ENCODE data around the gene ZSCAN4. TPM values are rescaled to one million over a fixed set of nuclear protein-coding genes. Genes with fewer than 3 reads are reported as not detected.

ZSCAN4 gene
- polyA plus RNA-seq, 1 donor: not detected

DNA sequence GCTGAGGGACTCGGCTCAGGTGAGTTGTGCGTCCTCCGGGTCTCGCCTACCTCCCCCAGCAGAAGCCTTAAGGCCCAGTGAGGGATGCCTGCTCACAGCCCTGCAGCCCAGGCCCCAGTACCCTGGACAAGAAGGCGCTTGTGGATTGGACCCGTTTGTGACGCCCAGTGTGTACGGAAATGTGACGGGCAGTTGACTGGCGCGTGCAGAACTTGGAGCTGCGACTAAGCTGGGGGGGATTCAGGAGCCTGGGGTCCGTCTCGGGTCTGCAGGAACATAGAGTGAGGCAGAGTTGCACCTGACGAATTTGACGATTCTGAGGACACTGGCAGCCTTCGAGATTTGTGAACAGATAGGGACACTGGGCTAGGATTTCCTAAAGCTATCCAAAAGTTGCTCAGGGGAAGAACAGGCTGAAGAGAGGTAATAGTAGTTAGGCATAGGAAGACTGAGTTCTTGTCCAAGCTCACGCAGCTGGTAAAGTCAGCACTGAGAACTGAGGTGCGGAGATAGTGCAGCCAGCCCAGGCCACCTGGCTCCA is 13.6 kb downstream of the ZSCAN4 start:
- DNase-seq (ENCODE audit: low read depth): no peak

DNA sequence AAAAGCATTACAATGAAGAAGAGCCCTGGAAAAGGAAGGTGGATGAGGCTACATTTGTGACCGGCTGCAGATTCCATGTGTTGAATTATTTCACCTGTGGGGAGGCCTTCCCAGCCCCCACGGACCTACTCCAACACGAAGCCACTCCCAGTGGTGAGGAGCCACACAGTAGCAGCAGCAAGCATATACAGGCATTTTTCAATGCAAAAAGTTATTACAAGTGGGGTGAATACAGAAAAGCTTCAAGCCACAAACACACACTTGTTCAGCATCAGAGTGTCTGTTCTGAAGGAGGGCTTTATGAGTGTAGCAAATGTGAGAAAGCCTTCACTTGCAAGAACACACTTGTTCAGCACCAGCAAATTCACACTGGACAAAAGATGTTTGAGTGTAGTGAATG is 18.0 kb downstream of the ZSCAN4 start:
- DNase-seq (ENCODE audit: low read depth): no peak

- no peak for DNase-seq (ENCODE audit: low read depth)
These were observed 18.8 kb downstream of the ZSCAN4 start for GRCh38 chr19:57687363-57688010.

- no peak for DNase-seq (ENCODE audit: low read depth)
These were observed 19.5 kb downstream of the ZSCAN4 start for GRCh38 chr19:57688011-57688763.

- DNase-seq (ENCODE audit: low read depth): no peak
These were observed 21.0 kb downstream of the ZSCAN4 start for GRCh38 chr19:57689750-57690149.

- no peak for DNase-seq (ENCODE audit: low read depth)
These were observed 32.9 kb downstream of the ZSCAN4 start for GRCh38 chr19:57701625-57702024.

- DNase-seq (ENCODE audit: low read depth): no peak
These were observed 37.6 kb downstream of the ZSCAN4 start for GRCh38 chr19:57706346-57706745.

DNA sequence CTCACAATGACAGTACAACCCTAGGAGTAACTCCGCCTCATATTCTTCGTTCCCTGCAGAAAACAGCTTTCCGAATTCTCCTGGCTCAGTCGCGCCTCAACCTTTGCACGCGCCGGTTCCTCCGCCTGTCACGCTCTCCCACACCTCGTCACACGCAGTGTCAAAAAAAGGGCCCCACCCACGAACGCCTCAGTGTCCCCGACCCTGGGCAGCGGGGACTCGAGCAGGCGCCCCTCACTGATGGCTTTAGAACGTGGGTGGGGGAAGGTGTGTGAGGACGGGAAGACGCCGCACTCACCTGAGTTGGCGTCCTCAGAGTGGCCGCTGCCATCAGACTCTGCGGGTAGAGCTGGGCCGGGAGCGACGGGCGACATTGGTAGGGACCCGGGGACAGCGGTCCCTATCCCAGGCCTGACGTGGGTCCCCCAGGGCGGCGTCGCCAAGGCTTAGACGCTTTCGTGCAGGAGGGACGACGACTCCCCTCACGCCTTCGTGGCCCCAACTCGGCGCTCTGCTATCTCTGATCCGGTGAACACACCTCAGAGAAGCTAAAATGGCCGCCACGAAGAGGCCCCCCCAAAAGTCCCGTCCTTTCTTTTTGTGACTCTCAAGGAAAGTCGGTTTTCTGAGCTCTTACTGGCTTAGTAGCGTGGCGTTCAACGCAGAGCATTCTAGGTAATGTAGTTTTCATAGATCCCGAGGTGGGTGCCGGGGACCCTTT is 40.1 kb downstream of the ZSCAN4 start, which contains the start of gene ZNF154:
TSS of gene ZNF154 (minus strand) at position 564 of the 721 bp plus-strand sequence. CDS start at position 331, 233 bp downstream.
- DNase-seq (ENCODE audit: low read depth): peak; percentile 64

- DNase-seq (ENCODE audit: low read depth): no peak
These were observed 40.9 kb downstream of the ZSCAN4 start for GRCh38 chr19:57709616-57710015.

DNA sequence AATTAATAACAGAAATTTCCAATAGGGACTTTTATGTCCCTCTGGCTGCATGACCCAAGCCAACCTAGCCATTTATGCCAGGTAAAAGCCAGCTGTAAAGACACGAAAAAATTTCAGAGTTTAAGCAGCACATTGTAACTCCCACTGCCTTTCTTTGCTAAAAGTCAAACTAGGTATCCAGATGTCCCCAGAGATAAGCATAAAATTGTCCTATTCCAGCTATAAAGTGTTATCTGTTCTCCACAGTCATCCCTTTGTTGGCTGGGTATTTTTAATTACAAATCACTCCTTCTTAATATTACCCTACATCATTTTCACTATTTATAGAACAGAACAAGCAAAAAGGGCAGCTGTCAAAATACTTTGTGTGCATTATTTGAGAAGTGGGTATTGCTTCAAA is 43.5 kb downstream of the ZSCAN4 start:
- DNase-seq (ENCODE audit: low read depth): no peak

GRCh38 chr19:57719424-57719823 is 50.7 kb downstream of the ZSCAN4 start:
- DNase-seq (ENCODE audit: low read depth): no peak

DNA sequence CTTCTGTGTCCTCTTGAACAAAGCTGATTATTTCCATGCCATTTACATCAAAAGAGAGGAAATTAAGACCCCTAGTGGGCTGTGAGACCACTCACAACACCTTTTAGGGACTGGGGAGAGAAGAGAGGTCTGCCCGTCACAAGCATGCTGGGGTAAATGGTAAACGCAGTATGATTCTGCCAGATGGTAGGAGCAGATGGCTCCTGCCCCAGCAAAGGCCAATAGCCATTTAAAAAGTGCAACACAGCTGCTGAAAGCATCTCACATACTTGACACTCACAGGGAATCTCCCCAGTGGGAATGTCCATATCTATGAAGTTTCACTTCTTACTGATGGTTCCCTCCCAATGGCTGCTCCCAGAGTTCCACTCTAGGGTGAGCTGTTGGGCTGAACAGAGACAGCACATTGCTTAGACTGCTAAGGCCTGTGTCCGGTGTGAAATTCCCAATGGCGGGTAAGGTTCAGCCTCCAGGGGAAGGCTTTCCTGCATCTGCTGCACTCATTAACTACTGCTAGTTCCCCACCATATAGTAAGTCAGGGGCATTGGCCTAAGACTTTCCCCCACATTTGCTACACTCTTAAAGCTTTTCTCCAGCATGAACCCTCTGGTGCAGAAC is 51.3 kb downstream of the ZSCAN4 start:
- no peak for DNase-seq (ENCODE audit: low read depth)

DNA sequence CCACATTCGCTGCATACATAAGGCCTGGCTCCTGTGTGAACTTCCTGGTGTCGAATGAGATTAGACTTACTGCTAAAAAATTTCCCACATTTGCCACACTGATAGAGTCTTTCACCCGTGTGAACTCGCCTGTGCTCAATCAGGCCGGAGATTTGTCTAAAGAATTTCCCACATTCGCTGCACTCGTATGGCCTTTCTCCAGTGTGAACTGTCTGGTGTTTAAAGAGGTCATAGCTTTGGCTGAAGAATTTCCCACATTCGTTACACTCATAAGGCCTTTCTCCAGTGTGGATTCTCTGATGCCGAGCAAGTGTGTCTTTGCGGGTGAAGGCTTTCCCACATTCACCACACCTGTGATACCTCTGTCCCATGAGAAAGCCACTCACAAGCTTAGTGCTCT is 52.1 kb downstream of the ZSCAN4 start:
- no peak for DNase-seq (ENCODE audit: low read depth)

Other genes with a start within 250 kb of the ZSCAN4 start
- gene ZNF749, start 233.6 kb upstream of the ZSCAN4 start, polyA plus RNA-seq (ENCODE audit: insufficient read length): 6.6 TPM
- 2.0 TPM for gene VN1R1, start 211.8 kb upstream of the ZSCAN4 start, polyA plus RNA-seq (ENCODE audit: insufficient read length)
- gene ZNF772, start 191.4 kb upstream of the ZSCAN4 start, polyA plus RNA-seq (ENCODE audit: insufficient read length): 9.3 TPM
- 10.6 TPM for gene ZNF419, start 181.2 kb upstream of the ZSCAN4 start, polyA plus RNA-seq (ENCODE audit: insufficient read length)
- gene ZNF773, start 169.0 kb upstream of the ZSCAN4 start, polyA plus RNA-seq (ENCODE audit: insufficient read length): 7.8 TPM
- gene ZNF549, start 141.6 kb upstream of the ZSCAN4 start, polyA plus RNA-seq (ENCODE audit: insufficient read length): 7.5 TPM
- gene ZNF550, start 109.1 kb upstream of the ZSCAN4 start, polyA plus RNA-seq (ENCODE audit: insufficient read length): 10.6 TPM
- 4.9 TPM for gene ZNF416, start 90.0 kb upstream of the ZSCAN4 start, polyA plus RNA-seq (ENCODE audit: insufficient read length)
- 4.8 TPM for gene ZIK1, start 84.8 kb upstream of the ZSCAN4 start, polyA plus RNA-seq (ENCODE audit: insufficient read length)
- 3.6 TPM for gene ZNF530, start 69.0 kb upstream of the ZSCAN4 start, polyA plus RNA-seq (ENCODE audit: insufficient read length)
- 13.2 TPM for gene ZNF134, start 54.7 kb upstream of the ZSCAN4 start, polyA plus RNA-seq (ENCODE audit: insufficient read length)
- 17.3 TPM for gene ZNF211, start 35.8 kb upstream of the ZSCAN4 start, polyA plus RNA-seq (ENCODE audit: insufficient read length)
- 5.6 TPM for gene ZNF551, start 13.0 kb downstream of the ZSCAN4 start, polyA plus RNA-seq (ENCODE audit: insufficient read length)
- 13.1 TPM for gene ZNF154, start 40.3 kb downstream of the ZSCAN4 start, polyA plus RNA-seq (ENCODE audit: insufficient read length)
- gene ZNF671, start 58.7 kb downstream of the ZSCAN4 start, polyA plus RNA-seq (ENCODE audit: insufficient read length): 8.2 TPM
- gene ZNF776, start 77.9 kb downstream of the ZSCAN4 start, polyA plus RNA-seq (ENCODE audit: insufficient read length): 15.4 TPM
- 13.6 TPM for gene ZNF586, start 100.7 kb downstream of the ZSCAN4 start, polyA plus RNA-seq (ENCODE audit: insufficient read length)
- gene ZNF552, start 146.0 kb downstream of the ZSCAN4 start, polyA plus RNA-seq (ENCODE audit: insufficient read length): 5.4 TPM
- gene ZNF587B, start 161.4 kb downstream of the ZSCAN4 start, polyA plus RNA-seq (ENCODE audit: insufficient read length): 5.1 TPM
- gene ZNF587, start 180.9 kb downstream of the ZSCAN4 start, polyA plus RNA-seq (ENCODE audit: insufficient read length): 16.9 TPM
- 22.7 TPM for gene ZNF814, start 220.1 kb downstream of the ZSCAN4 start, polyA plus RNA-seq (ENCODE audit: insufficient read length)
- gene ZNF417, start 247.7 kb downstream of the ZSCAN4 start, polyA plus RNA-seq (ENCODE audit: insufficient read length): 14.2 TPM

All from forelimb muscle (tissue), 1 donor.